Measurements from ENCODE around the gene RAPGEF6.
"Not testable (repeated sequence)": the region's sequence is repeated elsewhere in the genome, so short reads cannot be mapped to it uniquely, and the experiment has no call there.

The RAPGEF6 gene

DNA sequence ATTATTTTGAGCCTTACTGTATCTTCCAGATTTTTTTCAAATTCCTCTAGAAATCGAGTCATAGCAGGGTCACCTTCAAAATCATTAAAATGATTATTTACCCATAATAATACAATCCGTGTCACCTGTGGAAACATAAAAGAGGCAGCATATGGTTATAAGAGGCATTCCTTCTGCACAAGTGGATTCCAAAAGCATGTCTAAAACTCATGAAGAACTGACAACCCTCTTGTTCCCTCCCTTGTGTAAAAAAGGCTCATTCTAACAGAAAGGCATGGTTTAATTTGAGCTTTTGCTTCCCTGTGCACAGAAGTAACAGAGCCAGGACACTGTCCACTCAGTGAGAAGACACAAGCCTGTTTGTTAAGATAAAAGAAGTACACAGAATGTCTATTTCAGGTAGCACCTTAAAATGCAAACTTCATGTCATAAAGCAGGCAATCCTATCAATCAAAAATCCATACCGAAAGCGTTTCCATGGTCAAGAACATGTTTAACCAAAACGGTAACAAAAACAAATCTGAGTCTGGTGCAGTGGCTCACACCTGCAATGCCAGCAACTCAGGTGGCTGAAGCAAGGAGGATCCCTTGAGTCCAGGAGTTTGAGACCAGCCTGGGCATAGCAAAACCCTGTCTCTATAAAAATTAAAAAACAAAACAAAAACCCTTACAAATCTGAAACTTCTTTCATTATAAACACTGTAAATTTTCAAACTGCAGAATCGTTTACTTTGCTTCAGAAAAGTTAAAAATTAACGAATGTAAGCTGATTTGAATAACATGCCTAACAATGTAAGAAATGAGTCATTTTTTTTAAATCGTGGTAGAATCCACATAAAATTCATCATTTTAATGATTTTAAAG is 139.3 kb downstream of the RAPGEF6 start:
- DNase-seq: no peak

DNA sequence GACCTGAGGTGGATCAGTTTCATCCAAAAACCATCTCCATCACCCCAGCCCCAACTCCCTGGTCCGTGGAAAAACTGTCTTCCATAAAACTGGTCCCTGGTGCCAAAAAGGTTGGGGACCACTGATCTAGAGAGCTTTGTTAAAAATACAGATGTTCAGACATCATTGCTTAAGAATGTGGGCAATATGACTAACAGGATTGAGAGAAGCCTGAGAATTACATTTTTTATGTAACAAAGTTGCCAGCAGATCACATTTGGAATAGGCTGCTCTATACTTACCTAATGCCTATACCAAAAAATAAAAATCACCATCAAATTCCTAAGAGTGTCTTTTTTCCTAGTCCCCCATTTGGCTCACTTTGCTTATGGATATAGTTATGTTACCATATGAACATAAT is 143.3 kb downstream of the RAPGEF6 start:
- no peak for DNase-seq

DNA sequence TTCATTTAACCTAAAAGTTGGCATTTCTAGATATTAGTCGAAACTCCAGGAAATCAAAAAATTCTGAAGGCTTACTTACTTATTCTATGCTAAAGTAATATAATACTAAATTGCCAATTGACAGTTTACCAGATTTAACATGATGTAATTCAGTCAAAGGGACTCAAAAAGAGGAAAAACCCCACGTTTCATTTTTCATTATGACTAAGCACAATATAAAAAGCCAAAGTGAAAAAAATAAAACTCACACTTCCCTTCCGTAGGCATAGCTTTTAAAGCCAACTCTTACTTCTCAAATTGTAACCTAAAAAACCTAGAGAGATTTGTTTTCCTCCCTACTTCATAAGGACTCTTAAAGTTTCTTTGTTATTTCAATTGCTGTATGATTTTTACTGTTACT is 146.6 kb downstream of the RAPGEF6 start:
- DNase-seq: peak; percentile 15 to 91 (median 59)

DNA sequence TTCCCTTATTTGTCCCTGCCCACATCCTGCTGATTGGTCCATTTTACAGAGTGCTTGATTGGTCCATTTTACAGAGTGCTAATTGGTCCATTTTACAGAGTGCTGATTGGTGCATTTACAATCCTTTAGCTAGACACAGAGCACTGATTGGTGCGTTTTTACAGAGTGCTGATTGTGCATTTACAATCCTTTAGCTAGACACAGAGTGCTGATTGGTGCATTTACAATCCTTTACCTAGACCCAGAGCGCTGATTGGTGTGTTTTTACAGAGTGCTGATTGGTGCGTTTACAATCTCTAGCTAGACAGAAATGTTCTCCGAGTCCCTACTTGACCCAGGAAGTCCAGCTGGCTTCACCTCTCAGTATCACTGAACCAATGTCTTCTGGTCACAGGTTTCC is 147.7 kb downstream of the RAPGEF6 start:
- DNase-seq: not testable (repeated sequence)

DNA sequence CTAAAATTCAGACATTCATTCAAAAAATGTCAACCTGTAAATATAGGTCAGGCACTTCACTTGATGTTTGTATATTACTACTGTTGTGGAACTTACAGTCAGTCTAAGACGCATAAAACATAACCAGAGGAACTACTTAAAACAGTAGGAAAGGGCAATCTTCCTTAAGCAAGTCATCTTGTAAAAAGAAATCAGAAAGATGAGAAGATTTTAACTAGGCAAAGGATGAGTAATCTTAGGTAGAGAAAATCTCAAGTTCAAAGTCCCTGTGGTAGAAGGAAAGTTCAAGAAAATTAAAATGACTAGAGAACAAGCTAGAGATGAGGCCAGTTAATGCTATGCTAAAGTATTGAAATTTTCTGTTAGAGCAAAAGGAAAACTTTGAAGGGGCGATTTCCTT is 152.4 kb downstream of the RAPGEF6 start:
- no peak for DNase-seq

DNA sequence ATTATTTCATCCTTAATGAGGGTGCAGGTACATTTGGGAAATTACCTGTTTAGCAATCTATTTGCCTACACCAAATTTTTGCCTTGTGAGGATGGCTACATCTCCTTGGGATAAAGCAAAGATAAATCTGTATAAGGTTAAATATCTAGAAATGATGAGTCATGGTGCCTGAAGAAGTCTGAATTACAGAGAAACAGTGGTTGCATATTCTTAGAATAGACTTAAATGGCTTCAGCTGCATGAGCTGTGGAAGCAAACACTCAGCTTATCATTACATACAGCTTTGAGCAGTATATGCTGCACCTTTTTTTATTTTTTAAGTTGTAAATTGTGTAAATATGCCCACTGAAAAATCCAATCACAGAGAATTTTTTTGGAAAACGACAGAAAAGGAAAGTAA is 153.5 kb downstream of the RAPGEF6 start:
- no peak for DNase-seq

DNA sequence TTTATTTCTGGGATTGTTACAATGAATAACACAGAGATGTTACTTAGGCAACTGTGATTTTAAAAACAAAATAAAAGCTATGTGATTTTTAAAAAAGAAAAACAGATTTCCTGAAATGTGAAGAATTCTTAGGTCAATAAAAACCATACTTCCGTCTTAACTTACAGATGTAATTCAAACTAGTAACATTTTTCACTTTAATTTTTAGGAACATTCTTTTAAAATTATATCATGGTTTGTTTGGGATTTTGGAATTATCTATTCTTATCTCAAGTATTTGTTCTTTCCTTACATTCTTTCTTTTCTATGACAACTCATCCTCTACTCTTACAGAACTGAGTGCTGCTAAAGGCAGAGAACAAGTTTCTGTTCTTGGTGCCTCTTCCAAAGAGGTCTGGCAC is 159.5 kb downstream of the RAPGEF6 start:
- no peak for DNase-seq

DNA sequence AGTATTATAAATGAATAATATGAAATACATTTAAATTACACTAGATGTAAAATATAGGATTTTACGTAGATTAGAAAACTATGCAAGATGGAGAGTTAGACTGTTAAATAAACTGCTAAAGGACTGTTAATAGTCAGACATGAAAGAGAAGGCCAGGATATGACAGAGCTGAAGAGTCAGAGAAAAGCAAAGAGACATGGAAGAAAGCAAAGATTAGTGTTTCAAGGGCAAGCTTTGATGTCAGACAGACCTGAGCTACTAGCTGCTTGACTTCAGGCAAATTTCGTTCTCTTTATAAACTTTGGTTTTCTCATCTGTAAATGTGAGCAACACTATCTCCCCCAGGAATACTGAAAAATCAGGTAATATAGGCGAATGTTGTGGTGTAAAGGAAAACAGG is 161.3 kb downstream of the RAPGEF6 start:
- DNase-seq: no peak

DNA sequence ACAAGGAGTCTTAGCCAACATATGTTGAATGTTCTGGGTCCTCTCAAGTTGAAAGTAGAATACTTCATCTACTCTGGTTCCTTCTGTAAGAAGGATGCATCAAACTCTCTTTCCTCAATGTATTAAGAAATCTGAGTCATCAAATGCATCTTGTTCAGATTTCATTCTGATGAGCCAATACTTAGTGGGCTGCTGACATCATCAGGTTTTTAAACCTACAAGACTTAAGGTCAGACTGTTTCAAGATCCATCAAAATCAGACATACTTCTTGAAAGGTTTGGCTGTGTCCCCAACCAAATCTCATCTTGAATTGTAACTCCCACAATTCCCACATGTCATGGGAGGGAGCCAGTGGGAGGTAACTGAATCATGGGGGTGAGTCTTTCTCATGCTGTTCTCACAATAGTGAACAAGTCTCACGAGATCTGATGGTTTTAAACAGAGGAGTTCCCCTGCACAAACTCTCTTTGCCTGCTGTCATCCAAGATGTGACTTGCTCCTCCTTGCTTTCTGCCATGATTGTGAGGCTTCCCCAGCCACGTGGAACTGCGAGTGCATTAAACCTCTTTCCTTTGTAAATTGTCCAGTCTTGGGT is 168.8 kb downstream of the RAPGEF6 start:
- DNase-seq: peak in 3 of 4 experiments; percentile 11 to 51 (median 34)

DNA sequence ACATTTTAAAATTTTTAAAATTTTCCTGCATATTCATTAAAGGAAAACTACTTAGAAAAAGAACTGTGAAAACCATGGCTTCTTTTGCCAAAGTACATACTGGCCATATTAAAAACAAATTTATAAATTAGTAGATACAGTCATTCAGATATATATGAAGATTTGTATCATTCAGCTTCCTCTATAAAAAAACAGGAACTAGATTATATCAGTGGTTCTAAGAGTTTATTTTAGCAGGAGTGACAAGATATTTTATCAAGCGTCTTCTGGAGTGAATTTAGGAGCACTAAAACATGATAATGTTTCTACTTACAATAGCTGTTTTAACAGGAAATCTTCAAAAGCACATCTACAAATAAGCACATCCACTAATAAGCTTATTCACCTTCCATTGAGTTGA is 171.4 kb downstream of the RAPGEF6 start:
- DNase-seq: peak in 2 of 4 experiments; percentile 49 to 51

DNA sequence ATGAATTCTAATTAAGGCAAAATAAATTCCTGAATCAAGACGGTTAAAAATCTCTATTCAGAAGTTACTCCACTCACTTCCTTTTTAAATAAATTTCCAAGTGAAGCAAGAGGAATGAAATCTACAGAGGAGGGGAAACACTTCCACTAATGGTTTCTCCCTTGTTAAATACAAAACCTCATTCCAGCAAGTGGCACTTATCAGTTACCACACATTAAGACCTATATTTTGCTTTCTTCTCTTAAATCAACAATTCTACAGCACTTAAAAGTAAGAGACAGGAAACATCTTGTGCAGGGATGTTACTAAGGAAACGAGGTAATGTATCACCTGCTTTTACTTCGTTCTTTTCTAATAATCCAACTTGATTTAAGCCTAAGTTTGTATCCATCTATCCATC is 172.6 kb downstream of the RAPGEF6 start:
- DNase-seq: peak in 2 of 4 experiments; percentile 26 to 43

DNA sequence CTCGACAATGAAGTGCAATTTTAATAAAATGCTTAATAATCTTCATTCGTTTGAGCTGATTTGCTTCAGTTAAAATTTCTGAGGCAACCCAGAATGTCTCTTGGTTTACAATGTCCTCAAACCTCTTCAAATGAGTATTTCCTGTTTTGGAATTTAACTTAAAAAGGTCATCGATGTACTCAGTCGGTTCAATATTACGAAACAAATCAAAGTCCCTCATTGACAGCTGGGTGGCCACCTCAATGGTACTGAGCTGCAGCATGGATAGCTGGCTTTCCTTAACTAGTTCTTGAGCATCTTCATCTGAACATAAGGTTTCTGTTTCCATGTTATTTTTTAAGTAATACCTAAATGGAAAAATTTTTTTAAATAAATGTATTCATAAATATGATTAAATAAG is 173.3 kb downstream of the RAPGEF6 start:
- peak in 1 of 4 experiments; percentile 10 for DNase-seq

DNA sequence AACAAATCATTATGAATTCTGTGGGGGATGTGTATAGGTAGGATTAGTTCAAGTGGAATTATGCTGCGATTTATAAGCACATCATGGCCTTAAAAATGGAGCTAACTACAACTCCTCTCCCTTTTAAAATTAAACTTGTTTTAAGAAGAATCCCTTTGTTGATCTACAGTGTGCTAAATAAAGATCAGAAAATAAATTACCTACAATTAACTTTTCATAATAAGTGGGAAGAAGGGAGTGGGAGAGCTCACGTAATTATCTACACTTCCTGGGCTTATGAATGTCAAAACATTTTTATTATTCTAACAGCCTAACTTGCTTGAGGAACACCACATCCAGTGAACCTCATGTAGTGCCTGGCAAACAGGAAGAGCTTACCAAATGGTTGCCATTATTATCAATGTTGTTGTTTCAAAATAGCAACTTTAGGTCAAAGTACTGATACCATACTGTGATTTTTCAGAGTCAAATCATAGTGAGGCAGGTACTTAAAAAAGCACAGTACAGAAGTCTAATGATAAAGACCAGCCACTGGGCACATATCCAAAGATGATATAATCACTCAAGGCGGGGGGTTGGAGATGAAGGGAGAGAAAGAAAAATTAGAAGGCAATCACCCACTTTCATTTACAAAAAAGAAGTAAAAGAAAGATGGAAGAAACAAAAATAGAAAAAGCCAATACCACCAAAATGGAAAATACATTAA is 174.0 kb downstream of the RAPGEF6 start:
- DNase-seq: no peak

DNA sequence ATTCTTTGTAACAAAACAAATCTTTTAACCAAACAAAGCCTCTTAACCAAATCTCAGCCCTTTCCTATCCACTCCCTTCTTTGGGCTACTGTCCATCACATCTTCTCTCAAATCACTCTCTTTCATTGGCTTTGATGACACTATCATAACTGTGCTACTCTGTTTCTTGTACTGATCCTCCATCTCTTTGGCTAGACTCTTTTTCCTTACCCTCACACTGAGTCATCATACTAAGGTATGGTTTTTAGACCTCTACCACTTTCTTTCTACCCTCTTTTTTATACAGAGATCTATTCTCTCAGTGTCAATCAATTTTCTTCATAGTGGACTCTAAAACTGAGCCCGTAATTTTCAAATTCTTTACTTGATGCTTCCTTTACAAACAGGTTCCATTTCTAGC is 174.9 kb downstream of the RAPGEF6 start:
- no peak for DNase-seq

DNA sequence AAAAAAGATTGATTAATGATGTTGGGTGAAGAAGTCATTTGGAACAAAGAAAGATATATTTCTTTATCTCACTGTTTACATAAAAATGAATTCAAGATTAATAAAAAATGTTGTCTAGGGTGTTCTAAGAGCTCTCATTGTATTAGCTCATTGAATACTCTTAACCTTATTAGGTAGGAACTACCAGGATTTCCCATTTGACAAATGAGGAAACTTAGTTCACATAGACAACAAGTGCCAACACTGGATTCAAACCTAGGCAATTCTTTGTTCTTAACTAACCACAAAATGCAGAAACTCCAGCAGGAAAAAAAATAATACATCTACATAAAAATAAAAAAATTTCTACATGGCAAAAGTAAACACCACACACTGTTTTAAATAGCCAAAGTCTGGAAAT is 175.8 kb downstream of the RAPGEF6 start:
- peak in 2 of 4 experiments; percentile 1 to 5 for DNase-seq

DNA sequence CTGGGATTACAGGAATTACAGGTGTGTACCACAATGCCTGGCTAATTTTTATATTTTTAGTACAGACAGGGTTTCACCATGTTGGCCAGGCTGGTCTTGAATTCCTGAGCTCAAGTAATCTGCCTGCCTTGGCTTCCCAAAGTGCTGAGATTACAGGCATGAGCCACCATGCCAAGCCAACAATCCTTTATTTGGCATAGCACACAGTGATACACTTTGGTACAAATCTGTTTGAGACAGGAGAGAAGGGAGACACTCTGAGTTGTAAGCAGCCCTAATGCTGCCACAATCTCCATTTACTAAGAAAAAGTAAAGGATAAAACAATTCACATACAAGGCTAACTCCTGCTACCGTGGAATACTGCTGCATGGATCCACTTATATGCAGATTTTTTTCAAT is 177.8 kb downstream of the RAPGEF6 start:
- DNase-seq: no peak

DNA sequence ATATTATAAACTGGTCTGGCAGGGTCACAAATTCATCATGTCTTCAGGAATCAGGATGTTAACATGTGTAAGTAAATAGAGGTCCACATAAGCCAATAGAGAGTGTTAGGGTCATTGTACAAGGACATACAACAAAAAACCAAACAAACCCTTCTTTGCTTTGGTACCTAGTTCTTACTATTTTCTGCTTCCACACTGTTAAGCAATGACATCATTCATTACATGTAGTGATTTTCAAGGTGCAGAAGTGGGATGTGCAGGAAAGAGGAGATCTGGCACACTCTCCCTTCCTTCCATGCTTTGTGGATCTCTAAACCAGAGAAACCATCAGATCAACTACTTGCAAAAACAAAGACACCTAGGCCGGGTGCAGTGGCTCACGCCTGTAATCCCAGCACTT is 184.1 kb downstream of the RAPGEF6 start:
- DNase-seq: no peak

DNA sequence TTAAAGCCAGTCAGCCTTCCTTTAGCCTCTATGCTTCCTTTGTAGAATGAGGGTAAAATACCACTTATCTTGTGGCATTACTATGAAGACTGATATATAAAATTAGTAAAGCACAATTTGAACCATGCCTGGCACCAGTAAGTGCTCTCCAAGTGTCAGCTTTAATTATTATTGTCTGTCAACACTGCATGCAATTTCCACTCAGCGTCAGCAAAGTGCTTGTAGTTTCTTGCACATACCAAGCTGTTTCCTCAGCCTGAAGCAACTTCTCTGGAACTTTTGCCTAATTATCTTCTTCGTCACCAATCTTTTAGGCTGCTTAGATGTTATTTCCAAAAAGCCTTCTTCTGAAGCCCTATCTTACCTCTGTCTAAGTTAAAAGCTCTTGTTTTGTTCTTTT is 193.8 kb downstream of the RAPGEF6 start:
- DNase-seq: no peak

DNA sequence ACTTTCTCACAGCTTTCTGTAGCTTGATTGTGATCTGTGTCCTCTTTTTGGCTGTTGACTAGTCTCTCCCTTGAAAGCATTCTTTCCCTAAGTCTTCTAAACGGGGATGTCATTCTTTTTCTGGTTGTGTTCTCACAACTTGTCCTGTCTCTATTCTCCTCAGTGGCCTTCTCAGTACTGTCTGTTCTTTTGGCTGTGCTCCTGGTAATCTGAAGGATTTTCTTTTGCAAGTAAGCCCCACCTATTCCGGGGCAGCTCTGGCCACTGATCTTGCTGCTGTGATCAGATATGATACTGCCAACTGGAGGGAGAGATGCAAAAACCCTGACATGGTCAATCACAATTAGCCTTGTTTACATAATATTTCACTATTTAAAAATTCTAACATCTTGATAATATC is 198.9 kb downstream of the RAPGEF6 start:
- DNase-seq: no peak

DNA sequence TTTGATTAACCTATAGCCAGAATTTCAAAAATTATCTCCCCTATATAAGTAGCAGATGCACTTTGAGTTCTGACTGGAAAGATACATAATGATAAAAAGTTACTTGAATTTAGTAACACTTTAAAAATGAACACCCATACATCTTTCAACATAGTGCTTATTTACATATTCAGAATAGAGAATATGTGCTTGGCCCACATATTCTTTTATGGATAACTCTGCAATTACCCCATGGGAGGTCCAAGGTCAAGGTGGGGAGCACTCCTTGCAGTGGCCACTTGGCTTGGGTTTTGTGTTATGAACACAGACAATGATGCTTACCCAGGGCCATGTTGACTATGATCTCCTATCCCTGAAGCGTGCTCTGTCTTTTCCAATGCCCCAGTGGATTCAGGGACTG is 201.9 kb downstream of the RAPGEF6 start:
- no peak for DNase-seq

DNA sequence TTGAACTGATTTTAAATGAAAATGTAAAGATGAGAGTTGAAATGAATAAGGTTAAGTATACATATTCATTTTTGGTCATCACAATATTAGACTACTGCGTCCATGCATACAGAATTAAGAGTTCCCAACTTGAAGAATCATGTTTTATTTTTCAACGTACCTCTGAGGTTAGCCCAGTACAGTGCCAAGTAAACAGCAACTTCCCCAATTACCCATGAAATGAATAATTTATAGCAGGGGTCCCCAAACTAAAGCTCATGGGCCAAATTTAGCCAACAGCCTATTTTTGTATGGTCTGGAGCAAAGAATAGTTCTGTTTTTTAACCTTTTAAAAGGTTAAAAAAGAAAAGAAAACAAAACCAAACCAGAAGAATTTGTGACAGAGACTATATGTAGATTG is 203.2 kb downstream of the RAPGEF6 start:
- no peak for DNase-seq

DNA sequence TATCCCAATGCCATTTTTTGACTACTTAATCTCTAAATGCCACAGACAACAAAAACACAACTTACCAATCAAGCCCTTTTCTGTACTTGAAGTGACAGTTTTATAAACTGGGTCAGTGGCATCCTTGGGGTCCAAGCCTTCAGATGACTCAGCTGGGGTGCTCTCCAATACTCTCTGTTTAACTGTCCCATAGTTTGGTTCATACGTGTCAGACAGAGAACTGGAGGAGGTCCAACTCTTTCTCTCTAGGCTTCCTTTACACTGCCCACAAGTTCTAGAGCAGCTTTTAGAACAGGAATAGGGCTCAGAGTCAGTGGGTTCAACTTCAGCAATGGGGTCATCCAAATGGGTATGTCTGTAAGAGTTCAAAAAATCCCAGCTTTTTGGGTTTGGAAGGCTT is 204.2 kb downstream of the RAPGEF6 start:
- no peak for DNase-seq

DNA sequence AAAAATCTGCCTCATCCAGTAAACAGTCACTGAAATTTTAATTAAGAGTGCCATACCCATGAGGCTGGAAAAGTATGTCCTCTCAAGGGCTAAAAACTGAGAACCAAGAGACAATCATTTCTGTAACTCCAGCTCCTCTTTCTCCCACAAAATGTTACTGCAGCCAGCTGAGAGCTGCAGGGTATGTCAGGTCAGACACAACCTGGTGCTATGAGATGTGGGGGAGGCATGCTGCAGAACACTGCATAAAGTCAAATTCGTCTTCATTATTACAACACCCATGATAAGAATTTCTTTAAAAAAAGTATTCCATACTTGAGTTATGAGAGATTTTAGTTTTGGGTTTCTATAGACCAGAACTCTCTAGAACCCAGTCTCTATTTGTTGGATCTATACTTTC is 209.0 kb downstream of the RAPGEF6 start:
- no peak for DNase-seq

DNA sequence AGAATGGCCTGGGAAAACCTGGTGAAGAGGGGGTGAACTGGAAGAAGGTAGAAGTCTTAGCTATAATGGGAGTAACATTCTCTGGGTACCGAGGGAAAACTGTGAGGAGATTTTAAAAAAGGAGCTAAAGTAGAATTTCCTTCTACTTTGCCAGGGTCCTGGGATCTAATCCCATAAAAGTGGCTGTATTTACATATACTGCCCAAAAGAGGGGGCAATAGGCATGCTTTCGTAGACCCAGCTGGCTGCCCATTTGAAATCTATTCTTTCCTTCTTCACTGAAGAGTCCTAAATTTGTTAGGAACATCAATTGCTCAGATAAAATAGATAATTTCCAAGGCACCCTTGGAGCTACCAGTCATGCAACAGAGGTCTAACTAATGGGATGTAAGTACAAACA is 212.0 kb downstream of the RAPGEF6 start:
- peak; percentile 9 to 55 (median 24) for DNase-seq

All from suppressor macrophage (primary cell).